Subcutaneous abdominal adipose tissue (tissue), 5 donors: ENCODE data around the gene GTF3C6.
"Not testable (repeated sequence)": the region's sequence is repeated elsewhere in the genome, so short reads cannot be mapped to it uniquely, and the experiment has no call there.

Experiments
- H3K27ac ChIP-seq: one replicate; pipeline ENCODE4 v1.7.0; 2013; ENCODE audit warnings: low read depth, mild to moderate bottlenecking, inconsistent platforms, low read length, moderate library complexity
- H3K27me3 ChIP-seq, 5 donors: one replicate each; pipeline ENCODE4 v1.7.0; 2013; ENCODE audit warnings: low read length in 5 of 5, inconsistent platforms in 1 of 5; ENCODE audit not compliant: control insufficient read depth in 5 of 5, insufficient read depth in 4 of 5
- H3K36me3 ChIP-seq, 5 donors: one replicate each; pipeline ENCODE4 v1.7.0; 2013; ENCODE audit warnings: low read length in 5 of 5; ENCODE audit not compliant: control insufficient read depth in 5 of 5, insufficient read depth in 5 of 5
- H3K4me1 ChIP-seq, 5 donors: one replicate each; pipeline ENCODE4 v1.7.0; 2013; ENCODE audit warnings: low read length in 5 of 5, mild to moderate bottlenecking in 3 of 5, moderate library complexity in 1 of 5; ENCODE audit not compliant: control insufficient read depth in 5 of 5, insufficient read depth in 5 of 5
- H3K4me3 ChIP-seq, 5 donors: one replicate each; pipeline ENCODE4 v1.7.0; 2013; ENCODE audit warnings: low read length in 5 of 5, low read depth in 1 of 5
- H3K9ac ChIP-seq, 5 donors: one replicate each; pipeline ENCODE4 v1.7.0; 2013; ENCODE audit warnings: low read length in 5 of 5, mild to moderate bottlenecking in 4 of 5, moderate library complexity in 3 of 5
- H3K9me3 ChIP-seq, 5 donors: one replicate each; pipeline ENCODE4 v1.7.0; 2013; ENCODE audit warnings: low read length in 5 of 5; ENCODE audit not compliant: control insufficient read depth in 5 of 5
- donor health status: healthy.
- donor health status: healthy.
- donor health status: healthy.
- donor health status: healthy.
- donor health status: healthy.

The GTF3C6 gene

DNA sequence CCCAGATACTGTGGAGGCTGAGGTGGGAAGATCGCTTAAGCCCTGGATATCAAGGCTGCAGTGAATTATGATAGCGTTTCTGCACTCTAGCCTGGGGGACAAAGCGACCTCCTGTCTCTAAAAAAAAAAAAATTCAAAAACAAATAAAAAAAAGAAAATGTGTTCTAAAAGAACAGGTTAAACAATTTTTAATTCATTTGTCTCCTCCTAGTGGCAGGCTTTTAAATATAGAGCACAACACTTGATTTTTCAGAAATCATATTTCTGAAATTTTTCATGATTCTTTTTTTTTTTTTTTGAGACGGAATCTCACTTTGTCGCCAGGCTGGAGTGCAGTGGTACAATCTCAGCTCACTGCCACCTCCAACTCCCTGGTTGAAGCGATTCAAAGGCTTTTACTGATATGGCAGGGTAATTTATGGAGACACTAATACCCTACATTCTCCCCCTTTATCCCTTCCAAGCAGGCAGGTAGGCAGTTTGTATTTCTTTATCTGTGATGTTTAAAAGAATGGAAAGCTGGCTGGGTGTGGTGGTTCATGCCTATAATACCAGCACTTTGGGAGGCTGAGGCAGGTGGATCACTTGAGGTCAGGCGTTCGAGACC, 8.7 kb upstream of the GTF3C6 start:
- Histone ChIP-seq H3K9ac (no peak overlapping the region), H3K4me1 (peaks cover 0 to 12% (median 0%) of the 10 kb centered on the region in 5 donors), H3K36me3 (no peaks in the 10 kb centered on the region)

DNA sequence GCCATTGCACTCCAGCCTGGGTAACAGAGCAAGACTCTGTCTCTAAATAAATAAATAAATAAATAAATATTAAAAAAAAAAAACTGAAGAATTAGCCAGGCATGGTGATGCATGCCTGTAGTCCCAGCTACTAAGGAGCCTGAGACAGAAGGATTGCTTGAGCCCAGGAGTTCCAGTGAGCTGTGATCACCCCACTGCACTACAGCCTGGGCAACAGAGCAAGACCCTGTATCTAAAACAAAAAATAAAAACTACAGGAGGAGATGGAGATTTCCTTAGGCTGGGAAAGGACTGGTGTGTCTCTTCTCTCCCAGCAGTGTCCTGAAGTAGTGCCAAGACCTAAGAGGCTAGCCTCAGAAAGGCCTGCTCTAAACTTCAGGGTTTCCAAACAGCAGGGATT, 8.1 kb upstream of the GTF3C6 start:
- Histone ChIP-seq H3K9me3 (no peaks in the 10 kb centered on the region), H3K4me1 (peaks cover 0 to 12% (median 0%) of the 10 kb centered on the region in 5 donors), H3K27me3 (no peaks in the 10 kb centered on the region), H3K9ac (no peak overlapping the region), H3K36me3 (no peaks in the 10 kb centered on the region), H3K4me3 (no peak overlapping the region), H3K27ac (no peak overlapping the region)

More for the DNA sequence above, 8.7 kb upstream of the GTF3C6 start:
- no peaks in the 10 kb centered on the region for H3K27me3 ChIP-seq
- no peak overlapping the region for H3K4me3 ChIP-seq
- no peaks in the 10 kb centered on the region for H3K9me3 ChIP-seq
- H3K27ac ChIP-seq = no peak overlapping the region

DNA sequence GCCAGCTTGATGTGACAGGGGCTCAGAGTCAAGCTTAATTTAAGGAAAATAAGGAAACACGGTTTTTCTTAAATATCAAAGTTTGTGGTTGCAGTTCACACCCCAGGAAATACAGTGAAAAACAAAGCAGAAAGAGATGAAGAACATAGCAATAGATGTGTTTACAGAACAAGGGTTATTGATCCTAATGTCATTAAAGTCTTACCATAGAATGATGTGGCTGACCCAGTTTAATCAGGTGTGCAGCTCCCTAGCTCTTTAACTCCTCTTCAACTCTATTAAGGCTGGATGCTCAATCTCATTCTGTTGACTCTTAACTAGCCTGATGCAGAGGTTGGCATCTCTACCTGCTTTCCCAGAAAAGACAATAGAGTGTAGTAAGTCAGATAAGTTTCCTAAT, 7.5 kb upstream of the GTF3C6 start:
- no peaks in the 10 kb centered on the region for H3K36me3 ChIP-seq
- no peaks in the 10 kb centered on the region for H3K9me3 ChIP-seq
- H3K9ac ChIP-seq = no peak overlapping the region
- H3K27ac ChIP-seq = no peak overlapping the region
- no peaks in the 10 kb centered on the region for H3K27me3 ChIP-seq
- no peak overlapping the region for H3K4me3 ChIP-seq
- H3K4me1 ChIP-seq = peaks cover 0 to 12% (median 0%) of the 10 kb centered on the region in 5 donors

DNA sequence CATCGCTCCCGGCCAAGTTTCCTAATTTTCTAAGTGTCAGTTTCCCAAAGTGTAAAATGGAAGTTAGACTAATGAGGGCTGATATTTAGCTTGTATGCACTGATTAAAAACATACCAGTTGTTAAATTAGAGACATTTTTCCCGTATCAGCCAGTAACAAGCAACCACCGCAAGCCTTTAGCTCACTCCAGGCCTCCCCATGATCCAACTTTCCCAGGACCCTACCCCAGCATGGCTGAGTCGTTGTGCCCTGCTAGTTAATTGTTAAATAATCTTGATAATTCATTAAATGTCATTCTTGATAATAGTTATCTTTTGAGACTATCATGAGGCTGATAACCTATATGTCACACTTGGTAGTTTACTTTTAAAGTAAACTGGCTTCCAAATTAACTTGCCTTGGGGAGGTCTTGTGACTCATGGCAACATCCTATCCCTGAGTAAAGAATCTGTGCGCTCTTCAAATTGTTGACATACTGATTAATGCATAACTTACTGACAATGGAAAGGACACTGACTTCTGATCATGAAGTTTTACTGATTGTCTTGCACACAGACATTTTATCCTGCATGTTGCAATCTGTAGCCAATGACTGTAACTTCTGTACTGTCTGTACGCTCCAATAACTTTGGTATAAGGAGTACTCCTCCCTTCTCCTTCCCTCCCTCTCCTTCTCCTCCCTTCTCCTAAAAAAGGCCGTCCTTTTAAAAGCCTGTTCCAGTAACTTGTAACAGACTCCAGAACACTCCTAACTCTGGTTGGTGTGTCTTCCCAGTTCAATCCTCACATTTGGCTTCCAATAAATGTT, 6.3 kb upstream of the GTF3C6 start:
- Histone ChIP-seq H3K4me1 (peaks cover 0 to 12% (median 0%) of the 10 kb centered on the region in 5 donors), H3K9me3 (no peaks in the 10 kb centered on the region), H3K27me3 (no peaks in the 10 kb centered on the region), H3K4me3 (no peak overlapping the region), H3K9ac (no peak overlapping the region), H3K27ac (no peak overlapping the region), H3K36me3 (no peaks in the 10 kb centered on the region)

DNA sequence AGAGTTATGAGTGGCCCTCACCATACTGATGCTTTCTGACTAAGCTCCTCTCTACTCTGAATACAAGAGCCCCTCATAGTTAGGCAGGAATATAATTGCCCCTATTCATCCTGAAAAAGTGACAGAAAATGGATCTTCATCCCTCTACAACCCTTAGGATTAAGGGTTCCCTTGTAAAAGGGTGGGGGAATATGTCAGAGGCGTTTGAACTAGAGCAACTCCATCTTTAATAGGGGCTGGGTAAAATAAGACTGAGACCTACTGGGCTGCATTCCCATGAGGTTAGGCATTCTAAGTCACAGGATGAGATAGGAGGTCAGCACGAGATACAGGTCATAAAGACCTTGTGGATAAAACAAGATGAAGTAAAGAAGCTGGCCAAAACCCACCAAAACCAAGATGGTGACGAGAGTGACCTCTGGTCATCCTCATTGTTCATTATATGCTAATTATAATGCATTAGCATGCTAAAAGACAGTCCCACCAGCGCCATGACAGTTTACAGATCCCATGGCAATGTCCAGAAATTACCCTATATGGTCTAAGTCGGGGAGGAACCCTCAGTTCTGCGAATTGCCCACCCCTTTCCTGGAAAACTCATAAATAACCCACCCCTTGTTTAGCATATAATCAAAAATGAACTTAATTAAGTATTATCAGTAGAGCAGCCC, 4.7 kb upstream of the GTF3C6 start:
- Histone ChIP-seq H3K4me3 (no peak overlapping the region), H3K27ac (no peak overlapping the region), H3K9me3 (no peaks in the 10 kb centered on the region), H3K36me3 (no peaks in the 10 kb centered on the region), H3K27me3 (no peaks in the 10 kb centered on the region), H3K4me1 (peaks cover 0 to 15% (median 6%) of the 10 kb centered on the region in 5 donors), H3K9ac (no peak overlapping the region)

DNA sequence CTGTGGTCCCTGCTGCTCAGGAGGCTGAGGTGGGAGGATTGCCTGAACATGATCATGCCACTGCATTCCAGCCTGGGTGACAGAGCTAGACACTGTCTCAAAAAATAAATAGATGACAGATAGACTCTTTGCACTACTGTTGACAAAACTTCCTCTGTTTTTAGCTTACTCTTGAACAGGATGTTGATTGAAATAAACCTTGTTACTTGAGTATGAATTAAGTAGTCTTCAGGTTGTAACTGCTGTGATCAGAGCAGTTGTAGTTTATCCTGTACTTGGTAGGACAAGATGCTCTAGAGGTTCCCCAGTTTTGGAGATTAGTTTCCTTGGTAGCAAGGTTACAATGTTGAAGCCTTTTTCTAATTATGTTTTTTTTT, 1.5 kb downstream of the GTF3C6 start:
- Histone ChIP-seq H3K27ac (no peak overlapping the region), H3K9me3 (no peaks in the 10 kb centered on the region), H3K9ac (no peak overlapping the region)

DNA sequence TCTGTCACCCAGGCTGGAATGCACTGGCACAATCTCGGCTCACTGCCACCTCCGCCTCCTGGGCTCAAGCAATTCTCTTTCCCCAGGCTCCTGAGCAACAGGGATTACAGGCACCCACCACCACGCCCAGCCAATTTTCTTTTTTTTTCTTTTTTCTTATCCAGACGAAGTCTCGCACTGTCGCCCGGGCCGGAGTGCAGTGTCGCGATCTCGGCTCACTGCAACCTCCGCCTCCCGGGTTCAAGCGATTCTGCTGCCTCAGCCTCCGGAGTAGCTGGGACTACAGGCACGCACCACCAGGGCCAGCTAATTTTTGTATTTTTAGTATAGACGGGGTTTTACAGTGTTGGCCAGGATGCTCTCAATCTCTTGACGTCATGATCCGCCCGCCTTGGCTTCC, 4.1 kb downstream of the GTF3C6 start:
- H3K9ac ChIP-seq, H3K27me3 ChIP-seq, H3K9me3 ChIP-seq, H3K27ac ChIP-seq, H3K4me3 ChIP-seq: not testable (repeated sequence)
- Histone ChIP-seq H3K4me1 (peaks cover 0 to 14% (median 11%) of the 10 kb centered on the region in 5 donors), H3K36me3 (peaks cover 14 to 51% (median 42%) of the 10 kb centered on the region in 5 donors)

More for the DNA sequence above, 1.5 kb downstream of the GTF3C6 start:
- H3K27me3 ChIP-seq = no peaks in the 10 kb centered on the region
- H3K4me1 ChIP-seq = peaks cover 0 to 14% (median 11%) of the 10 kb centered on the region in 5 donors
- no peak overlapping the region for H3K4me3 ChIP-seq
- peaks cover 7 to 36% (median 29%) of the 10 kb centered on the region in 5 donors for H3K36me3 ChIP-seq

DNA sequence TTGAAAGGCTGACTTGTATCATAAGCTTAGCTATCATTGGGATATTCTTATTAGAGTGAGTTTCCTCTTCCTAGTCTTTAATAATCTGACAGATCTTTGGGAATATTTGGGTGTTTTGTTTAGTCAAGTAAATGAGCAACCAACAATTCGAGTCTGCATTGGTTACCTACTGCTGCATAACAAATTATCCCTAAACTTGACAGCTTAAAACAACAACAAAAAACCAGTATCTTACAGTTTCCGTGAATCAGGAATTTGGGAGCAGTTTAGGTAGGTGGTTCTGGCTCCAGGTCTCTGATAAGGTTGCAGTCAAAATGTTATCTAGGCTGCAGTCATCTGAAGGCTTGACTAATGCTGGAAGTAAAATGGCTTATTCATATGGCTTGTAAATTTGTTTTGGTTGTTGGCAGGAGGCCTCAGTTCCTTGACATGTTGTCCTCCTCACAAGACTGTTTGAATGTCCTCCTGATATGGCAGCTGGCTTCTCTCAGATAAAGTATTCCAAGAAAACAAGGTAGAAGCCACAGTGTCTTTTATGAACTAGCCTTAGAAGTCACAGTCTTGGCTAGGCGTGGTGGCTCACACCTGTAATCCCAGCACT, 7.2 kb downstream of the GTF3C6 start:
- no peak overlapping the region for H3K4me3 ChIP-seq
- no peaks in the 10 kb centered on the region for H3K9me3 ChIP-seq
- no peaks in the 10 kb centered on the region for H3K4me1 ChIP-seq
- H3K27me3 ChIP-seq = no peaks in the 10 kb centered on the region
- peaks cover 15 to 56% (median 48%) of the 10 kb centered on the region in 5 donors for H3K36me3 ChIP-seq
- no peak overlapping the region for H3K9ac ChIP-seq
- H3K27ac ChIP-seq = no peak overlapping the region

DNA sequence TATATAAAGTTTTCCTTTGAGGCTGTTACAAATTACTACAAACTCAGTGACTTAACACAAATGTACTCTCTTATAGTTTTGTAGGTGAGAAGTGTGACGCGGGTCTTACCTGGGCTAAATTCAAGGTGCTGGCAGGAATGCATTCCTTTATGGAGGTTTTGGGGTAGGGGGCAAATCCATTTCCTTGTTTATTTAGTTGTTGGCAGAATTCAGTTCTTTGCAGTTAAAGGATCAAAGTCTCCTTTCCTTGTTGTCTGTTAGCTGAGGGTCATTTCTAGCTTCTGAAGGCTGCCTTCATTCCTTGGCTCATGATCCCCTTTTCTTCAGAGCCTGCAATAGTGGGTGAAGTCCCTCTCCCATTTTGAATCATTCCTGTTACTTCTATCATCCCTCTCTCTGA, 10.2 kb downstream of the GTF3C6 start:
- H3K27me3 ChIP-seq, H3K4me3 ChIP-seq, H3K9ac ChIP-seq, H3K9me3 ChIP-seq, H3K27ac ChIP-seq: not testable (repeated sequence)
- peaks cover 0 to 12% (median 0%) of the 10 kb centered on the region in 5 donors for H3K4me1 ChIP-seq
- H3K36me3 ChIP-seq = peaks cover 8 to 28% (median 25%) of the 10 kb centered on the region in 5 donors
